ENCODE results near the gene MAPK9.
A peak's percentile ranks its signal among the peaks of the same experiment; 100 is the strongest.

MAPK9 gene

GRCh38 chr5:180291943-180292831, at the start of gene MAPK9:
TSS of gene MAPK9 (minus strand) at chr5:180292083. CDS start at chr5:180280561, 11,522 bp downstream.
- Histone ChIP-seq H3K9me3 (ENCODE audit: control insufficient read depth in 1 of 2, low read length in 2 of 2) (no peaks in the 10 kb centered on the region), H3K36me3 (ENCODE audit: control insufficient read depth in 1 of 2, insufficient read depth in 2 of 2, low read length in 2 of 2) (no peaks in the 10 kb centered on the region), H3K4me1 (ENCODE audit: control insufficient read depth in 1 of 2, insufficient read depth in 2 of 2, low read length in 2 of 2) (peaks cover 27 to 30% of the 10 kb centered on the region in 2 donors), H3K4me3 (ENCODE audit: low read depth in 1 of 2, low read length in 2 of 2) (peak within 1 kb of the TSS; percentile 71 to 85), H3K27ac (ENCODE audit: low read depth, low read length) (peak within 1 kb of the TSS; percentile 86), H3K27me3 (ENCODE audit: control insufficient read depth in 1 of 2, insufficient read depth in 2 of 2, low read length in 2 of 2) (no peaks in the 10 kb centered on the region), H3K9ac (ENCODE audit: low read depth in 1 of 2, low read length in 2 of 2) (peak within 1 kb of the TSS; percentile 67 to 69)

GRCh38 chr5:180341595-180341994, 49.7 kb upstream of the MAPK9 start:
- Histone ChIP-seq H3K4me1 (ENCODE audit: control insufficient read depth in 1 of 2, insufficient read depth in 2 of 2, low read length in 2 of 2) (no peaks in the 10 kb centered on the region), H3K9me3 (ENCODE audit: control insufficient read depth in 1 of 2, low read length in 2 of 2) (no peaks in the 10 kb centered on the region), H3K27me3 (ENCODE audit: control insufficient read depth in 1 of 2, insufficient read depth in 2 of 2, low read length in 2 of 2) (peaks cover 0 to 2% of the 10 kb centered on the region in 2 donors), H3K27ac (ENCODE audit: low read depth, low read length) (no peak overlapping the region), H3K36me3 (ENCODE audit: control insufficient read depth in 1 of 2, insufficient read depth in 2 of 2, low read length in 2 of 2) (no peaks in the 10 kb centered on the region), H3K9ac (ENCODE audit: low read depth in 1 of 2, low read length in 2 of 2) (no peak overlapping the region), H3K4me3 (ENCODE audit: low read depth in 1 of 2, low read length in 2 of 2) (no peak overlapping the region)

GRCh38 chr5:180340856-180341255, 49.0 kb upstream of the MAPK9 start:
- H3K4me3 ChIP-seq (ENCODE audit: low read depth in 1 of 2, low read length in 2 of 2), result no peak overlapping the region
- H3K27me3 ChIP-seq (ENCODE audit: control insufficient read depth in 1 of 2, insufficient read depth in 2 of 2, low read length in 2 of 2), result peaks cover 0 to 2% of the 10 kb centered on the region in 2 donors
- H3K4me1 ChIP-seq (ENCODE audit: control insufficient read depth in 1 of 2, insufficient read depth in 2 of 2, low read length in 2 of 2), result no peaks in the 10 kb centered on the region
- no peak overlapping the region for H3K9ac ChIP-seq (ENCODE audit: low read depth in 1 of 2, low read length in 2 of 2)
- no peaks in the 10 kb centered on the region for H3K9me3 ChIP-seq (ENCODE audit: control insufficient read depth in 1 of 2, low read length in 2 of 2)
- H3K27ac ChIP-seq (ENCODE audit: low read depth, low read length), result no peak overlapping the region
- no peaks in the 10 kb centered on the region for H3K36me3 ChIP-seq (ENCODE audit: control insufficient read depth in 1 of 2, insufficient read depth in 2 of 2, low read length in 2 of 2)

- Histone ChIP-seq H3K4me1 (ENCODE audit: control insufficient read depth in 1 of 2, insufficient read depth in 2 of 2, low read length in 2 of 2) (no peaks in the 10 kb centered on the region), H3K27me3 (ENCODE audit: control insufficient read depth in 1 of 2, insufficient read depth in 2 of 2, low read length in 2 of 2) (peaks cover 0 to 2% of the 10 kb centered on the region in 2 donors), H3K9ac (ENCODE audit: low read depth in 1 of 2, low read length in 2 of 2) (no peak overlapping the region), H3K4me3 (ENCODE audit: low read depth in 1 of 2, low read length in 2 of 2) (no peak overlapping the region), H3K9me3 (ENCODE audit: control insufficient read depth in 1 of 2, low read length in 2 of 2) (no peaks in the 10 kb centered on the region), H3K27ac (ENCODE audit: low read depth, low read length) (no peak overlapping the region), H3K36me3 (ENCODE audit: control insufficient read depth in 1 of 2, insufficient read depth in 2 of 2, low read length in 2 of 2) (no peaks in the 10 kb centered on the region)
Measured at GRCh38 chr5:180339583-180340183, 47.8 kb upstream of the MAPK9 start.

- H3K9ac ChIP-seq (ENCODE audit: low read depth in 1 of 2, low read length in 2 of 2), result no peak overlapping the region
- no peaks in the 10 kb centered on the region for H3K27me3 ChIP-seq (ENCODE audit: control insufficient read depth in 1 of 2, insufficient read depth in 2 of 2, low read length in 2 of 2)
- no peaks in the 10 kb centered on the region for H3K4me1 ChIP-seq (ENCODE audit: control insufficient read depth in 1 of 2, insufficient read depth in 2 of 2, low read length in 2 of 2)
- H3K4me3 ChIP-seq (ENCODE audit: low read depth in 1 of 2, low read length in 2 of 2), result no peak overlapping the region
- H3K9me3 ChIP-seq (ENCODE audit: control insufficient read depth in 1 of 2, low read length in 2 of 2), result no peaks in the 10 kb centered on the region
- no peak overlapping the region for H3K27ac ChIP-seq (ENCODE audit: low read depth, low read length)
- no peaks in the 10 kb centered on the region for H3K36me3 ChIP-seq (ENCODE audit: control insufficient read depth in 1 of 2, insufficient read depth in 2 of 2, low read length in 2 of 2)
Measured at GRCh38 chr5:180338001-180338707, 46.3 kb upstream of the MAPK9 start.

GRCh38 chr5:180336234-180337020, 44.5 kb upstream of the MAPK9 start:
- H3K36me3 ChIP-seq (ENCODE audit: control insufficient read depth in 1 of 2, insufficient read depth in 2 of 2, low read length in 2 of 2), result no peaks in the 10 kb centered on the region
- H3K4me3 ChIP-seq (ENCODE audit: low read depth in 1 of 2, low read length in 2 of 2), result no peak overlapping the region

GRCh38 chr5:180335614-180336233, 43.8 kb upstream of the MAPK9 start:
- Histone ChIP-seq H3K36me3 (ENCODE audit: control insufficient read depth in 1 of 2, insufficient read depth in 2 of 2, low read length in 2 of 2) (no peaks in the 10 kb centered on the region), H3K9ac (ENCODE audit: low read depth in 1 of 2, low read length in 2 of 2) (no peak overlapping the region), H3K4me1 (ENCODE audit: control insufficient read depth in 1 of 2, insufficient read depth in 2 of 2, low read length in 2 of 2) (peaks cover 0 to 3% of the 10 kb centered on the region in 2 donors), H3K9me3 (ENCODE audit: control insufficient read depth in 1 of 2, low read length in 2 of 2) (no peaks in the 10 kb centered on the region), H3K27ac (ENCODE audit: low read depth, low read length) (no peak overlapping the region), H3K4me3 (ENCODE audit: low read depth in 1 of 2, low read length in 2 of 2) (no peak overlapping the region), H3K27me3 (ENCODE audit: control insufficient read depth in 1 of 2, insufficient read depth in 2 of 2, low read length in 2 of 2) (peaks cover 0 to 10% of the 10 kb centered on the region in 2 donors)

More at GRCh38 chr5:180336234-180337020, 44.5 kb upstream of the MAPK9 start:
- no peak overlapping the region for H3K9ac ChIP-seq (ENCODE audit: low read depth in 1 of 2, low read length in 2 of 2)
- H3K9me3 ChIP-seq (ENCODE audit: control insufficient read depth in 1 of 2, low read length in 2 of 2), result no peaks in the 10 kb centered on the region
- peaks cover 0 to 3% of the 10 kb centered on the region in 2 donors for H3K4me1 ChIP-seq (ENCODE audit: control insufficient read depth in 1 of 2, insufficient read depth in 2 of 2, low read length in 2 of 2)
- H3K27ac ChIP-seq (ENCODE audit: low read depth, low read length), result no peak overlapping the region
- H3K27me3 ChIP-seq (ENCODE audit: control insufficient read depth in 1 of 2, insufficient read depth in 2 of 2, low read length in 2 of 2), result peaks cover 0 to 5% of the 10 kb centered on the region in 2 donors

GRCh38 chr5:180334751-180335613, 43.1 kb upstream of the MAPK9 start:
- Histone ChIP-seq H3K36me3 (ENCODE audit: control insufficient read depth in 1 of 2, insufficient read depth in 2 of 2, low read length in 2 of 2) (no peaks in the 10 kb centered on the region), H3K9ac (ENCODE audit: low read depth in 1 of 2, low read length in 2 of 2) (no peak overlapping the region), H3K9me3 (ENCODE audit: control insufficient read depth in 1 of 2, low read length in 2 of 2) (no peaks in the 10 kb centered on the region), H3K27me3 (ENCODE audit: control insufficient read depth in 1 of 2, insufficient read depth in 2 of 2, low read length in 2 of 2) (peaks cover 0 to 14% of the 10 kb centered on the region in 2 donors), H3K4me1 (ENCODE audit: control insufficient read depth in 1 of 2, insufficient read depth in 2 of 2, low read length in 2 of 2) (peaks cover 0 to 3% of the 10 kb centered on the region in 2 donors), H3K4me3 (ENCODE audit: low read depth in 1 of 2, low read length in 2 of 2) (no peak overlapping the region), H3K27ac (ENCODE audit: low read depth, low read length) (no peak overlapping the region)

GRCh38 chr5:180334176-180334575, 42.3 kb upstream of the MAPK9 start:
- no peaks in the 10 kb centered on the region for H3K9me3 ChIP-seq (ENCODE audit: control insufficient read depth in 1 of 2, low read length in 2 of 2)
- H3K27me3 ChIP-seq (ENCODE audit: control insufficient read depth in 1 of 2, insufficient read depth in 2 of 2, low read length in 2 of 2), result peaks cover 0 to 14% of the 10 kb centered on the region in 2 donors
- no peaks in the 10 kb centered on the region for H3K36me3 ChIP-seq (ENCODE audit: control insufficient read depth in 1 of 2, insufficient read depth in 2 of 2, low read length in 2 of 2)
- H3K4me1 ChIP-seq (ENCODE audit: control insufficient read depth in 1 of 2, insufficient read depth in 2 of 2, low read length in 2 of 2), result peaks cover 0 to 3% of the 10 kb centered on the region in 2 donors
- H3K27ac ChIP-seq (ENCODE audit: low read depth, low read length), result no peak overlapping the region
- H3K9ac ChIP-seq (ENCODE audit: low read depth in 1 of 2, low read length in 2 of 2), result no peak overlapping the region
- H3K4me3 ChIP-seq (ENCODE audit: low read depth in 1 of 2, low read length in 2 of 2), result no peak overlapping the region
